ENCODE measurements around the gene THADA.
"Not testable (repeated sequence)": the region's sequence is repeated elsewhere in the genome, so short reads cannot be mapped to it uniquely, and the experiment has no call there.

THADA gene

GRCh38 chr2:43540021-43540779 lies 55.6 kb downstream of the THADA start:
- in situ Hi-C loops (cut with MboI; ENCODE audit: low sequenced_read_pairs), result no loop called here

DNA sequence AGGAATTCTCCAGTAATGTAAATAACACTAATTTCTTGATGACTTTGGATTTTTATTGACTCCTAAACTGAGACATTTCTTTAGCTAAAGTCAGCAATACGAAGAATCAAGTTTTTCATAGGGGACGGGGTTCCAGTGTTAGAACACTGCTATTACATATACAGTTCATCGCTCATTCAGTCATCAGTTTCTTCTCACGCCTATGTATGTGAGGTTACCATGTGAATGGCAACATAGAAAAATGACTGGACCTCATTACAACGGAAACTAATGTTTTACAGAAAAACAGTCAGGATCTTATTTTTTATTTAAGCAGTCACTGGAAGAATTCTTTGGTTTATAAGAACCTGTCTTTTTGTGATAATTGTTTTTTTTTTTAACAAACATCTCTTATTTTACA lies 56.4 kb downstream of the THADA start:
- in situ Hi-C loops (cut with MboI; ENCODE audit: low sequenced_read_pairs), result no loop called here

DNA sequence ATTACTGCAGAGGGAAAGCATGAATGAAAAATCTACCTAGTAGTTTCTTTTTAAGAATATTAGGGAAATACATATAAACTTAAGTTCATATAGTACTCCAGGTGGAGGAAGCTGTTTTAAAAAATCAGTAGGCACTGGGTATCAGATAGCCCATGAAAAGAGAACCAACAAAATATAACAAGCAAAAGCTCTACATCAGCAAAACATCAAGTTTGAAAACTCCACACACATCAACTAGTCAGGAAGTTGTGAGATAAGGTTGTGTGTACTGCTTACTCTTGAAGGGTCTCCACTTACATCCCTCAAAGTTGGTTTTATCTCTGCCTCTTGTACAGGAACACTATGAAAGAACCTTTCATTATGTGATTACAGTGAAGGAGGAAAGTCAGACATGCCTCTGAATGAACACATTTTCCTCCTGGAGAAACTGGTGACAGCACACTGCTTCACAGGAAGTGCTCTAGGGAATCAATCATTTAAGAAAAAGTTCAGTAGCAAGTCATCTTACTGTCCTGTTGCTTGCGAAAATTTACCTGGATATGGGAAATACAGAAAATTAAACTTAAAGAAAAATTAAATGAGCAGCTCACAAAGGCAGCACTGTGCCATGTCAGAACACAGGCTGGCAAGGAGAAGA lies 57.7 kb downstream of the THADA start:
- in situ Hi-C loops (cut with MboI; ENCODE audit: low sequenced_read_pairs), result no loop called here

- in situ Hi-C loops (cut with MboI; ENCODE audit: low sequenced_read_pairs), result no loop called here
Observed at GRCh38 chr2:43537137-43537536, 58.7 kb downstream of the THADA start.

- in situ Hi-C loops (cut with MboI; ENCODE audit: low sequenced_read_pairs), result no loop called here
Observed at GRCh38 chr2:43534569-43534968, 61.3 kb downstream of the THADA start.

DNA sequence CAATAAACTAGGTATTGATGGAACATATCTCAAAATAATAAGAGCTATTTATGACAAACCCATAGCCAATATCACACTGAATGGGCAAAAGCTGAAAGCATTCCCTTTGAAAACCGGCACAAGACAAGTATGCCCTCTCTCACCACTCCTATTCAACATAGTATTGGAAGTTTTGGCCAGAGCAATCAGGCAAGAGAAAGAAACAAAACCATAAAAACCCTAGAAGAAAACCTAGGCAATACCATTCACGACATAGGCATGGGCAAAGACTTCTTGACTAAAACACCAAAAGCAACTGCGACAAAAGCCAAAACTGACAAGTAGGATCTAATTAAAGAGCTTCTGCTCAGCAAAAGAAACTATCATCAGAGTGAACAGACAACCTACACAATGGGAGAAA lies 63.3 kb downstream of the THADA start:
- in situ Hi-C loops (cut with MboI; ENCODE audit: low sequenced_read_pairs), result not testable (repeated sequence)

DNA sequence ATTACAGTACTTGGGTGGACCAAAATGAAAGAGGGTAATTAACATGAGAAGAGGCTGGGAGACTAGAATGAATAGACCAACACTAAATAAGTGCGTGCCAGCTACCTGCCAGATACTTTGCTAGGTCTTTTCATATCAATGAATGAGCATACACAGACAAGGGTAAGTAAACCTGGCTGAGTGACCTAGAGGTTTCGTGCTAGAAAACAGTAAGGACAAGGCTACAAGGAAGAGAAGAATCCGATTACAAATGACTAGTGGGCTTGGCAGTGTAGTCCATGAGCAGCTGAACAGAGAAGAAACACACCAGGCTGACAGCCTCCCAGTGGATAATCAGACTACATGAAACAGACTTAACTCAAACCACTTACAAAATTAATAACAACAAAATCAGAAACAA lies 64.6 kb downstream of the THADA start:
- in situ Hi-C loops (cut with MboI; ENCODE audit: low sequenced_read_pairs), result no loop called here

DNA sequence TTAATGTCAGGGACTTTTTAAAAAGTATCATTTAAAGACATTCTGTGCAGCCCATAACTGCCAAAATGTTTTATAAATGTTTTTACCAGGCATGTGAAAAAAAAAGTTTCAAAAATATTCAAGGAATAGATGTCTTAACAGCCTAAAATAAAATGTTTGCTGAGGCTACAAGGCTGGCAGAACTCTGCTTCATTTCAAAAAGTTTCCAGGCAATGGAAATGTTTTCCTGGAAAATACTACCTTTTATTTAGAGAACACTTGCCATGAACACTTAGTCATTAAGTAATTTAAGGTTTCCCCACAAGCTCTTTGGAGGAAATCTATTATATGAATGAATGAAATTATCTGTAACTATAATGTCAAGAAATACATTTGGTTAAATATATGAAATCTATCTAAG lies 68.8 kb downstream of the THADA start:
- in situ Hi-C loops (cut with MboI; ENCODE audit: low sequenced_read_pairs), result no loop called here

DNA sequence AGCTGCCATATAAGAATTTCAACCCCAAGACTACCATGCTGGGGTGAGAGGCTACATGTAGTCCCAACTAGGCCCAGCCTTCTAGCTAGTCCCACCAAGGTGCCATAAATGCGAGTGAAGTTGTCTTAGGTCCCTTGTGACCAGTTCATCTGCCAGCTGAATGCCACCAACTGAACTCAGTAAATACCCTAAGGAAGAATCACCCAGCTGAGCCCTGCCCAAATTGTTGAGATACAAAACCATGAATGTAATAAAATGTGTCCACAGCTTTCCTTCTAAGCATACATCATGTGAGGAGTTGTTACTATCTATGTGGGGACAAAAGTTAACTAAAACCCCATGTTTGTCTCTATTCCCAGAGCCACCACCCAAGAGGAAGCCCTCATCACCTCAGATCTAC lies 70.3 kb downstream of the THADA start:
- in situ Hi-C loops (cut with MboI; ENCODE audit: low sequenced_read_pairs), result no loop called here

DNA sequence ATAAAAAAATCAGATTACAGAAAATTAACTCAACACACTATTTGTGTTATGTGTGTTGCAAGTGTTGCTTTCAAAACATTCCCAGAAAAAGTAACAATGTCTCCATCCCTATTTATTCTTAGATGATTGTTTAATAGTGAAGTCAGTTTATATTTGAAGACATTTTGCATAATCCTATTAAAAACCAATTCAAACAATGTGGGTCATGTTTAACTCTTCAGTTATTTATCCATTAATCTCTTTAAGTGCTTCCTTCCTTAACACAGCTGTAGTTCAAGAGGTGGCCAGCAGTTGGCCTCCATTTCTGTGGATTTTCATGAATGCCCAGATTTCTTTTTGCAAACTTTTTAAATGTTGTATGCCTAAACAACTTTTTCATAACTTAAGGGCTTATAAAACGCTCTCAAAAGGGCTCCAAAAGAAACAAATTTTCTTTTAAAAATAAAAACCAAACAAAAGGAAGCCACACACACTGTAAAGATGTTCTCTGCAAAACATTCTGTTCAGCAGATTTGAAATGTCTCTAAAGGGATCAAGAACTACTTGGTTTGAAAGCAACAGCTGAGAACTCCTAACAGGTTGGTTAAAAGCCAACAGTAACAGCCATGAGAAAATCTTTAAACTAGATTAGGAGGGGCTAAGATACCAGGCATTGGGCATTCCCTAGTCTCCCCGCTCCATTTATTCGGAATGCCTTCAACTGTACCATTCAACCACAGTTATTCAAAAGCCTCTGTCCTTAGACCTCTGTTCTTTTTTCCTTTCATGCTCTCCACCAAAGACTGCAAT lies 71.5 kb downstream of the THADA start:
- in situ Hi-C loops (cut with MboI; ENCODE audit: low sequenced_read_pairs), result no loop called here

DNA sequence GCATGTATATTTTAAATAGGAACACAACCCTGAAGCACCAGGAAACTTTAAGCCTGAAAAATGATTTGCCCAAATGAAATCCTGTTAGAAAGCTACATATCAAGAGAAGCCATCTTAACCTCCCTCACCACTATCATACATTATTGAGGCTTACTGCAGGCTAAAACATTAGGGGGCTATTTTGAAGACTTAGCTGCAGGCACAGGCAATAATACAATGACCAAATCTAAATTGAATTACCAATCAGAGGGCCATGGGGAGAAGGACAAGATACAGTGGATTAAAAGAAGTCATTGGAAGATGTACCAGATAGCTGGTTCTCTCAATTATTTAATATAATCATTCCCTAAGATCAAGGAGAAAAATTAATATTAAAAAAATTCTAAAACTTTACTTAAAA lies 73.7 kb downstream of the THADA start:
- in situ Hi-C loops (cut with MboI; ENCODE audit: low sequenced_read_pairs), result no loop called here

- in situ Hi-C loops (cut with MboI; ENCODE audit: low sequenced_read_pairs), result no loop called here
Observed at GRCh38 chr2:43521568-43521967, 74.3 kb downstream of the THADA start.

DNA sequence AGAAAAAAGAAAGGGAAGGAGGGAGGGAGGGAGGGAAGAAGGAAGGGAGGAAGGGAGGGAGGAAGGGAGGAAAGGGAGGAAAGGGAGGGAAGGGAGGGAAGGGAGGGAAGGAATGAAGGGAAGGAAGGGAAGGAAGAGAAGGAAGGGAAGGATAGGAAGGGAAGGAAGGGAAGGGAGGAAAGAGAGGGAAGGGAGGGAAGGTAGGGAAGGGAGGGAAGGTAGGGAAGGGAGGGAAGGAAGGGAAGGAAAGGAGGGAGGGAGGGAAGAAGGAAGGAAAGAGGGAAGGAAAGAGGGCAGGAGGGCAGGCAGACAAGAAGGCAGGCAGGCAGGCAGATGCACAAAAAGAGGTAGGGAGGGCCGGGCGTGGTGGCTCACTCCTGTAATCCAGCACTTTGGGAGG lies 74.9 kb downstream of the THADA start:
- in situ Hi-C loops (cut with MboI; ENCODE audit: low sequenced_read_pairs), result no loop called here

GRCh38 chr2:43519643-43520221 lies 76.1 kb downstream of the THADA start:
- in situ Hi-C loops (cut with MboI; ENCODE audit: low sequenced_read_pairs), result no loop called here

GRCh38 chr2:43518718-43519117 lies 77.1 kb downstream of the THADA start:
- in situ Hi-C loops (cut with MboI; ENCODE audit: low sequenced_read_pairs), result no loop called here

DNA sequence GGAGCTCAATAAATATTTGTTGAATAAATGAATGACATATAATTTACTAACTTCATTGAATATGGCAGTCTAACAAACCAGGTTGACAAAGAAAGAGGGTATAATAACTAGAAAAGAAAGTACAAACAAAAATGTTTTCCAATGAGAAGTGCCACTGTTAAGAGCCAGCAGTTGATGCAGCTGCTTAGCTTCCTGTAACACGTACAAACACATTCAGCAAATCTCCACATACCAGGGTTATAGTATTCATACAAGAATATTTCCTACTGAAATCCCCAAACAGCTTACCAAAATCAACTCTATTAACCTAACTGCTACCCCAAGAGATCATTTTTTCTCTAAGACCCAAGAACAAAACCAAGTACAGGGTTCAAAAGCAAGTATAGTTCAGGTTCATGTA lies 77.7 kb downstream of the THADA start:
- in situ Hi-C loops (cut with MboI; ENCODE audit: low sequenced_read_pairs), result no loop called here

- in situ Hi-C loops (cut with MboI; ENCODE audit: low sequenced_read_pairs), result no loop called here
Observed at GRCh38 chr2:43515807-43516497, 79.9 kb downstream of the THADA start.

DNA sequence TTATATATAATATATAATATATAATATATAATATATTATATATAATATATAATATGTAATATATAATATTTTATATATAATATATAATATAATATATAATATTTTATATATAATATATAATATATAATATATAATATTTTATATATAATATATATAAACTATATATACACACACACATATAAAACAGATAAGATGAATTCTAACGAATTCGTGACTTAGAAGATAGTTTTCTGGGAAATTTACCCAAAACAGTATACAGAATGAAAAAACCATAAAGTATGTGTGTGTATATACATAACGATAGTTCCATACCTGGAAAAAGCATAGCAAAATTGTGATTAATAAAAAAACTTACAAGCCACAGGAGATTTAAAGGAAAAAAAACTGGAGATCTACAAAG lies 80.6 kb downstream of the THADA start:
- in situ Hi-C loops (cut with MboI; ENCODE audit: low sequenced_read_pairs), result no loop called here

DNA sequence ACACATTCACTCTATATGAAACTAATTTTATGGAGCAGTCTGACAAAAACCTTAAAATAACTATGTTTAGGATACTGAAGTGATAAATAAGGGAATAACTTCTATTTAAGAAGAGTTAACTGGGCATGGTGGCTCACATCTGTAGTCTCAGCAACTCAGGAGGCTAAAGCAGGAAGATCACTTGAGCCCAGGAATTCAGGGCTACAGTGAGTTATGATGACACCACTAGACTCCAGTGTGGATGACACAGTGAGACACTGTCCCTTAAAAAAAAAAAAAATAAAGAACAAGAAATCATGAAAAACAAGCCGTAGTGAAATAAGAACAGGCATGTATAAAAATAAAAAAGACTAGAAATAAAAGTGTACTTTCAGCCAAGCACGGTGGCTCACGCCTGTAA lies 82.0 kb downstream of the THADA start:
- in situ Hi-C loops (cut with MboI; ENCODE audit: low sequenced_read_pairs), result no loop called here

- in situ Hi-C loops (cut with MboI; ENCODE audit: low sequenced_read_pairs), result no loop called here
Observed at GRCh38 chr2:43513216-43513615, 82.6 kb downstream of the THADA start.

DNA sequence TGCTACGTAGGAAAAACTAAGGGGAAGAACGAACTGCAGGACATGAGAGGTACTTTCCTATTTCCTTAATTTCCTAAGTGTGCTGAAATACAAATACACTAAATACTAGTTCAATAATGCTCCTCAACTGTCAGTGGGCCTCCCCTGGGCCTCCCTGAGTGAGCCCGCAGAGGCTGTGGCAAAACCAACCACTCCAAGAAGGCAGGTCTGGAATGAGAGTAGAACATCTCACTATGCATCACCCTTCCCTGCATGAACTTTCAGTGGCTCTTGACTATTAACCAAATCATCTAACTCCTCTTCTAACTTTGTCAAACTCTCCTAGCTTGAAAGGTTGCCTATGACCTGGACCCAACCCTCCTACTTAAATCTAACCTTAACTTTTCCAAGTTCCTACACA lies 84.6 kb downstream of the THADA start:
- in situ Hi-C loops (cut with MboI; ENCODE audit: low sequenced_read_pairs), result no loop called here
